ENCODE data around the gene SRPK2. TPM values are rescaled to one million over a fixed set of nuclear protein-coding genes. Genes with fewer than 3 reads are reported as not detected.

SRPK2 gene
- polyA plus RNA-seq, 1 donor from 2014 or later, result 118 TPM

GRCh38 chr7:105132835-105133234, 255.9 kb downstream of the SRPK2 start:
- H4K20me1 ChIP-seq (ENCODE audit: insufficient read depth), result no peaks in the 10 kb centered on the region

GRCh38 chr7:105132335-105132734, 256.4 kb downstream of the SRPK2 start:
- Histone ChIP-seq H3K4me2 (ENCODE audit: low read length) (no peak overlapping the region), H3K9me3 (ENCODE audit: low read length) (no peaks in the 10 kb centered on the region), H3F3A (ENCODE audit: insufficient read depth, low read length, poor library complexity, severe bottlenecking) (no peaks in the 10 kb centered on the region), H3K4me3 (ENCODE audit: low read length) (no peak overlapping the region), H3K27me3 (ENCODE audit: insufficient read depth, low read depth, low read length) (no peaks in the 10 kb centered on the region), H3K79me2 (replicated peaks; ENCODE audit: insufficient read depth, low read length) (peaks cover 8% of the 10 kb centered on the region), H3K9ac (ENCODE audit: low read length) (no peak overlapping the region), H3K27ac (ENCODE audit: low read length) (no peak overlapping the region), H3K36me3 (ENCODE audit: insufficient read depth, low read length) (no peaks in the 10 kb centered on the region), H3K9me2 (ENCODE audit: insufficient read depth, low read length) (no peaks in the 10 kb centered on the region), H2AFZ (ENCODE audit: low read depth, low read length) (no peak overlapping the region), H4K20me1 (ENCODE audit: insufficient read depth) (no peaks in the 10 kb centered on the region)
- TF ChIP-seq MXI1 (conservative IDR thresholded peaks at IDR 0.05; ENCODE audit: poor library complexity, severe bottlenecking) (no peak), EZH2 (IDR thresholded peaks at IDR 0.05; ENCODE audit: borderline replicate concordance, insufficient read depth, low read length, poor library complexity, severe bottlenecking) (no peak), TAF1 (IDR thresholded peaks at IDR 0.05; ENCODE audit: low read depth) (no peak), SMC3 (conservative IDR thresholded peaks at IDR 0.05; ENCODE audit: poor library complexity) (no peak), CTCF (IDR thresholded peaks at IDR 0.05; ENCODE audit: poor library complexity, severe bottlenecking) (no peak), POLR2AphosphoS5 (IDR thresholded peaks at IDR 0.05) (no peak), EP300 (conservative IDR thresholded peaks at IDR 0.05; ENCODE audit: poor library complexity, severe bottlenecking) (no peak), REST (IDR thresholded peaks at IDR 0.05; ENCODE audit: borderline replicate concordance) (no peak)

More at GRCh38 chr7:105132835-105133234, 255.9 kb downstream of the SRPK2 start:
- Histone ChIP-seq H3K27me3 (ENCODE audit: insufficient read depth, low read depth, low read length) (no peaks in the 10 kb centered on the region), H3K79me2 (replicated peaks; ENCODE audit: insufficient read depth, low read length) (peaks cover 8% of the 10 kb centered on the region), H2AFZ (ENCODE audit: low read depth, low read length) (no peak overlapping the region), H3K27ac (ENCODE audit: low read length) (no peak overlapping the region), H3F3A (ENCODE audit: insufficient read depth, low read length, poor library complexity, severe bottlenecking) (no peaks in the 10 kb centered on the region), H3K4me2 (ENCODE audit: low read length) (no peak overlapping the region), H3K4me3 (ENCODE audit: low read length) (no peak overlapping the region), H3K9me2 (ENCODE audit: insufficient read depth, low read length) (no peaks in the 10 kb centered on the region), H3K9me3 (ENCODE audit: low read length) (no peaks in the 10 kb centered on the region), H3K36me3 (ENCODE audit: insufficient read depth, low read length) (no peaks in the 10 kb centered on the region), H3K9ac (ENCODE audit: low read length) (no peak overlapping the region)
- no peak for TF ChIP-seq TAF1 (IDR thresholded peaks at IDR 0.05; ENCODE audit: low read depth)
- no peak for TF ChIP-seq RAD21 (conservative IDR thresholded peaks at IDR 0.05)
- TF ChIP-seq POLR2AphosphoS5 (IDR thresholded peaks at IDR 0.05), result no peak
- no peak for TF ChIP-seq REST (IDR thresholded peaks at IDR 0.05; ENCODE audit: borderline replicate concordance)
- no peak for TF ChIP-seq MXI1 (conservative IDR thresholded peaks at IDR 0.05; ENCODE audit: poor library complexity, severe bottlenecking)
- TF ChIP-seq EZH2 (IDR thresholded peaks at IDR 0.05; ENCODE audit: borderline replicate concordance, insufficient read depth, low read length, poor library complexity, severe bottlenecking), result no peak
- TF ChIP-seq EP300 (conservative IDR thresholded peaks at IDR 0.05; ENCODE audit: poor library complexity, severe bottlenecking), result no peak

All from neural cell (in vitro differentiated cells).